Measurements from ENCODE around the gene DVL1. TPM values are rescaled to one million over a fixed set of nuclear protein-coding genes. Genes with fewer than 3 reads are reported as not detected.

DVL1 gene
- total RNA-seq, 2 experiments from 2014 or later: 37.6 to 38.6 TPM

DNA sequence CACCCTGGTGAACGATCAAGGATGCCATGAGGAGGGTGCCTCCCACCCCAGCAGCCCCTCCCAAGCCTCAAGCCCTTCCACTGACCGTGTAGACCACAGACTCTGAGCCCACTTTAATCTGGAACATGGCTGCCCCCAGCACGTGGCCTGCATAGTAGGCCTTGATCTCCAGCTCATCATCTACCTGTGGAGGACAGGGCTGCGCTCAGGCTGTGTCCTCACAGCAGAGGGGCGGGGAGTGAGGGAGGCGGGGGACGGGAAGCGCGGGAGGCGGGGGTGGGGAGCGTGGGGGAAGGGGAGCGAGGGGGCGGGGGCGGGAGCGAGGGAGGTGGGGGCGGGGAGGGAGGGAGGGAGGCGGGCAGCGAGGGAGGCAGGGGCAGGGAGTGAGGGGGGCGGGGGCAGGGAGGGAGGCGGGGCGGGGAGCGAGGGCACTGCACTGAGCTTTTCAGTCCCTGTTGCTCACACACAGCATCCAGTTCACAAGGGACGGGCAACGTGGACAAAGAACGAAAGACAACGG lies 33.7 kb downstream of the DVL1 start:
- Mint-ChIP-seq H3K4me1 (ENCODE audit: low read depth) (peaks cover 5% of the 10 kb centered on the region), H3K4me3 (no peak overlapping the region), H3K27ac (no peak overlapping the region), H3K36me3 (peaks cover 22% of the 10 kb centered on the region), H3K9me3 (no peaks in the 10 kb centered on the region), H3K27me3 (no peaks in the 10 kb centered on the region)
- POLR2A ChIA-PET: no interaction called here
- intact Hi-C loops (cut with micrococcal nuclease): no loop called here
- CTCF ChIA-PET: interaction anchor here (1.1 kb wide), 1 partner anchor 56 kb away, joined by 3 read pairs; no protein-coding TSS in a partner anchor
- no peak for DNase-seq

DNA sequence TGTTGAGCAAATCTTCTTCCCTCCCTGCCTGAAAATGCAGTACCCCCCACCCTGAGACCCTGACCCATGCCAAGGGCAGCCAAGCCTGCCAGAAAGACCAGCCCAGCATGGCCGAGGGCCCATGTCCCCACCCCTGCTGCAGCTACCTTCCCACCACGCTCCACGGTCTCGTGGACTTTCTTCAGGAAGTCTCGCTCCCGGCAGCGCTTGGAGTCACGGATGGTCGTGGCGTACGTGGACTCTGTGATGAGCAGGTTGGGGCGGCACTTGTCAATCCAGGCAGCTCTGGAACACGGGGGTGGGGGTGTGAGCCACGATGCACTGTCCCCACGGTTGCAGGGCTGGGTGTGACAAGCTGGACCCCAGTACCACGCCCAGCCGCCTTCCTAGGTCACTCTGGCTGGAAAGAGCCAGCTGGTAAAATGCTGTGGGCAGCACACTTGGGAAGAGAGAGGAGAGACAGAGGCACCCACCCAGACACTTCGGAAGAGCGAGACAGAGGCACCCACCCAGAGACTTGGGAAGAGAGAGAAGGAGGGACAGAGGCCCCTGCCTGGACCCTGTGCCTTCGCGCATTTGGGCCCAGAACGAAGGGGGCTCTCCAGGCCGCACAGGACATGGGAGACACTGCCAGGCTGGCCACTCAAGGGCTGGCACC lies 34.4 kb downstream of the DVL1 start:
- DNase-seq: no peak
- H3K36me3 Mint-ChIP-seq: peaks cover 18% of the 10 kb centered on the region
- no peak overlapping the region for H3K27ac Mint-ChIP-seq
- CTCF ChIA-PET: interaction anchor here (1.1 kb wide), 1 partner anchor 56 kb away, joined by 3 read pairs; no protein-coding TSS in a partner anchor
- no peak overlapping the region for H3K4me3 Mint-ChIP-seq
- no peaks in the 10 kb centered on the region for H3K27me3 Mint-ChIP-seq
- H3K9me3 Mint-ChIP-seq: no peaks in the 10 kb centered on the region
- POLR2A ChIA-PET: interaction anchor here (0.9 kb wide), 1 partner anchor 20 kb away, joined by 3 read pairs; no protein-coding TSS in a partner anchor
- intact Hi-C loops (cut with micrococcal nuclease): no loop called here
- H3K4me1 Mint-ChIP-seq (ENCODE audit: low read depth): peaks cover 3% of the 10 kb centered on the region

DNA sequence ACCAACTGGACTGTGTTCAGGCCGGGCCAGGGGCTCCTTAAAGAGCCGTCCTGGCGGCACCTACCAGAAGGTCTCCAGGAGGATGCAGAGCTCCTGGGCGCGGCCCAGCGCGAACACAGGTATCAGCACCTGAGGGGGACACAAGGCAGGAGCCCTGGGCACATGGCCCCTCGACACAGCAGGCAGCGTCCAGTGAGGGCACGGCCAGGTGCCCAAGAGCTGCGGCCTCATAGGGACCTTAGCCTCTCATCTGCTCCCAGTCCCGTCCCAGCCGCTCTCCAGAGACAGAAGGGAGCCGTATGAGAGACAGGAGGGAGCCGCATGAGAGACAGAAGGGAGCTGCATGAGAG lies 35.0 kb downstream of the DVL1 start:
- no peak overlapping the region for H3K27ac Mint-ChIP-seq
- intact Hi-C loops (cut with micrococcal nuclease): no loop called here
- H3K4me3 Mint-ChIP-seq: no peak overlapping the region
- peaks cover 9% of the 10 kb centered on the region for H3K4me1 Mint-ChIP-seq (ENCODE audit: low read depth)
- POLR2A ChIA-PET: interaction anchor here (0.9 kb wide), 1 partner anchor 19 kb away, joined by 3 read pairs; no protein-coding TSS in a partner anchor
- H3K27me3 Mint-ChIP-seq: no peaks in the 10 kb centered on the region
- no peaks in the 10 kb centered on the region for H3K9me3 Mint-ChIP-seq
- DNase-seq: no peak
- peaks cover 15% of the 10 kb centered on the region for H3K36me3 Mint-ChIP-seq
- CTCF ChIA-PET: no interaction called here

DNA sequence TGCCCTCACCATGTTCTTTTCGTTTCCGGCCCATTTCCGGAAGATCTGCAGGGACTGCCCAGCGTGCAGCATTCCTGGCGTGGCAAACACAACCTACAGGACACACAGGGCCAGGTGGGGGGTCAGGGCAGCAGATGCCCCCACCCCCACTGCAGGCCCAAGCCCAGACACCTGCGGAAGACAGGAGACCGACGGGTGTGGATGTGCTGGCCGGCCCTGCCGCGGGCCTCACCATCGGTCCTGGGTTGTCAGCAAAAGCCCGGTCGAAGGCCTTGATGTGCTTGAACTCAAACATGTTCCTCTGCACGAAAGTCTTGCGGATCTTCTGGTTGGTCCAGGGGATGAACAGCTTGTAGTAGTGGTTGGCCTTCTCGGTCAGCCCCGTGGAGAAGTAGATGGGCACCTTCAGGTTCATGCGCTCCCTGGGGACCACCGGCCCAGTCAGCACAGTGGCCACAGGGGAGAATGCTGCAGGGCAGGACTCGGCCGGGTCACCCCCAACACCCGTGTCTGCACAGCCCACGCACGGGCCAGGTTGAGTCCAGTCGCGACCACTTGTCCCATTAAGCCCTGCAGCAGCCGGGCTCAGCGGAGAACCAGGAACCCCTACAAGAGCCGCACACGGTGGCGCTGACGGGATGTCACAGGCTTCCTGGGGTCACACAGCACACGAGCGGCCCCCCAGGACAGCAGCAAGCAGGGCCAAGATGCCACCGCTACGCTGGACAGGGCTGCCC lies 35.5 kb downstream of the DVL1 start:
- no peak for DNase-seq
- peaks cover 14% of the 10 kb centered on the region for H3K36me3 Mint-ChIP-seq
- no peaks in the 10 kb centered on the region for H3K27me3 Mint-ChIP-seq
- ChIA-PET POLR2A (no interaction called here), CTCF (interaction anchor here (1.5 kb wide), 1 partner anchor 13 kb away, joined by 4 read pairs; no protein-coding TSS in a partner anchor)
- H3K4me3 Mint-ChIP-seq: no peak overlapping the region
- no peaks in the 10 kb centered on the region for H3K9me3 Mint-ChIP-seq
- no peak overlapping the region for H3K27ac Mint-ChIP-seq
- intact Hi-C loops (cut with micrococcal nuclease): no loop called here
- peaks cover 9% of the 10 kb centered on the region for H3K4me1 Mint-ChIP-seq (ENCODE audit: low read depth)

DNA sequence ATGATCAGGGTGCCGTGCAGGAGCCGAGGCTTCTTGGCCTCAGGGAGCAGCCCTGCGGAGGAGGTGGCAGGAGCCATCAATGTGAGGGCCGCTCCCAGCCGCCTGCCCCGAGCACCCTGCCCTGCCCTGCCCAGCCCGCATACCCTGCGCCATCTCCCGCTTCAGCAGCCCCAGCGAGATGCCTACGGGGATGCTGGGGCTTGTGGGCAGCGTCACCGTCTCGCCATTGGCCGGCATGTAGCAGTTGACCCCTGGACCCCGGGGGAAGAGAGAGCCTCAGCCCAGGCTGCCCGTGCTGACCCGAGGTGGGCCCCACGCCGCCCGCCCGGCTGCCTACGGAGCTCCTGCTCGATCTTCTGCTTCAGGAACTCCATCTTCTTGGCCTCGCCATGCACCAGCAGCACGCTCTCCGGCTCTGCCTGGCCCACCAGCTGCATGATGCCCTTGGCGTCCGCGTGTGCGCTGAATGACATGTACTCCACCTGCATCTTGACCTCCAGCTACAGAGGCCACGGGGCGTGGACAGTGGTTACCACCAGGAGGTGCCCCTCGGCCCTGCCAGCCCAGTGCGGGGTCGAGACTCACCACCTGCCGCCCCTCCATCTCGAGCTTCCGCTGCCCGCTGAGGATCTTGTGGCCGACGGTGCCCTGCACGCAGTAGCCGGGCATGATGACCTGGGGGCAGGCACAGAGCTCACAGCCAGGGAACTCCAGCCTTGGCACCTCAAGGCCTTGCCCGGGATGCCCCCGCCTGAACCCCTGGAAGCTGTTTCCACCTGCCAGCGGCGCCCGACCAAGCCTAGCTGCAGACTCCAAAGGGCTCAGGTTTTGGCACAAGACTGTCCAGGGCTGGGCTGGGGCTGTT lies 36.5 kb downstream of the DVL1 start:
- POLR2A ChIA-PET: no interaction called here
- no peak for DNase-seq
- Mint-ChIP-seq H3K36me3 (peaks cover 14% of the 10 kb centered on the region), H3K4me1 (ENCODE audit: low read depth) (peaks cover 9% of the 10 kb centered on the region), H3K4me3 (no peak overlapping the region), H3K27me3 (no peaks in the 10 kb centered on the region), H3K27ac (no peak overlapping the region), H3K9me3 (no peaks in the 10 kb centered on the region)
- CTCF ChIA-PET: interaction anchor here (1.5 kb wide), 1 partner anchor 12 kb away, joined by 4 read pairs; no protein-coding TSS in a partner anchor
- intact Hi-C loops (cut with micrococcal nuclease): no loop called here

DNA sequence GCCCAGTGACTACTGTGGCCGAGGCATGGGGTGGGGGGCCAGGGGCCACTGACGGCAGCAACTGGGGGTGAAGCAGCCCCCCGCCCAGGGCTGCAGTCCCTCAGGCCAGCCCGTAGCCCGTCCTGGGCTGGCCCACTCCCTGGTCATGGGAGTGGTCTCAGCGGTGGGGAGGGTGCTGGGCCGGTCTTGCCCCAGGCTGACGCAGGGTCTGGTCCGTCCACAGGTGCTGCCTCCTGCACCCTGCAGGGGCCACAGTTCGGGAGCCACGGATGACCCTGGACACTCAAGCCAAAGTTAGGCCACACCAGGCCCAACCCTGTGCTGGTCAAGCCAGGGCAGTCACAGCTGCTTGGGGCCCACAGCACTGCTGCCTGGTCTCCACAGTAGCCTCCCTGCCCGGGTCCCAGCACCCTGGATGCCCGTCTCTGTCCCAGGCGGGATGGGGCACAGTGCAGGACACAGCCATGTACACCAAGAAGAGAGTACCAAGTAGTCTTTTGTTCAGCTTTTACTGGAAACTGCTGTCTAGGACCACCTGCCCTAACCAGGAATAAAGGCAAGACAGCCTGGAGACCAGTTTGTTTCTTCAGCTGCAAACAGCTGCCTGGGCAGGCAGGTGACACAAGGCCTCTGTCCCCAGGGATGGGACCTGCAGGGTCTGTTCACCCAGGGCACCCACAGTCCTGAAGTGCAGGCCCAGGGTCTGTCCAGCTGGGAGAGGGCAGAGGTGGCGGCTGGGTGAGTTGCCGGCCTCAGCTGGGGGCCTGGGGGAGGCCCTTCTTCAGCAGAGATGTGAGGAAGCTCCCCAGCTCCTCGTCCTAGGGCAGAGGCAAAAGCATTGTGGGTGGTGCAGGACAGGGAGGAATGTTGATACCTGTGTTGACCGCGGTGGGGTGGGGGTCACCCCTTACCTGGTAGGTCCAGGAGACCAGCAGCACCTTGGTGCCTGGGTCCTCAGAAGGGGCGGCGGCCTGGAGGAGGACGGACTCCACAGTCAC lies 37.8 kb downstream of the DVL1 start:
- H3K4me1 Mint-ChIP-seq (ENCODE audit: low read depth): peaks cover 17% of the 10 kb centered on the region
- H3K4me3 Mint-ChIP-seq: no peak overlapping the region
- intact Hi-C loops (cut with micrococcal nuclease): no loop called here
- no peaks in the 10 kb centered on the region for H3K27me3 Mint-ChIP-seq
- H3K9me3 Mint-ChIP-seq: no peaks in the 10 kb centered on the region
- H3K36me3 Mint-ChIP-seq: peaks cover 11% of the 10 kb centered on the region
- no peak for DNase-seq
- H3K27ac Mint-ChIP-seq: no peak overlapping the region
- ChIA-PET CTCF (no interaction called here), POLR2A (interaction anchor here (0.9 kb wide), 1 partner anchor 19 kb away, joined by 3 read pairs; the partner anchor contains the start of gene TAS1R3)

DNA sequence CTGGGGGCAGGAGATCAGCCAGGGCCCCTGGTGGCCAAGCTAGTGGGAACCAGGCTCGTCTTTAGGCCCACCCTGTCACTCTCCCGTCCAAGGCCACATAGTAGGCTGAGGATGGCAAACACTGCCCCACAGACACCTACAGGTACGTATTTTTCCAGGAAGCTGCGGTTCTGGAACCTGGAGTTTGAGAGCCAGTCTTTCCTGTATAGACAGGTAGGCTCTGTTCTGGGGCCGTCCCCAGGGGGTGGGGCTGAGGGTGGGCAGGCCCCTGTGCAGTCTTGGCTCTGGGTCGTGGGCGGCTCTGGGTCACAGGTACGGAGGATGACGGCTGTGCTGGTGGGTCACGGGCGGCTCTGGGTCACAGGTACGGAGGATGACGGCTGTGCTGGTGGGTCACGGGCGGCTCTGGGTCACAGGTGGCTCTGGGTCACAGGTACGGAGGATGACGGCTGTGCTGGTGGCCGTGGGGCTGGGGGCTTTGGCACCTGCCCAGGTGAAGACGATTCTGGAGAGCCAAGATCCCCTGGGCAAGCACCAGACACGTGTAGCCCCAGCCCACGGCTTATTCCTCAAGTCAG lies 38.7 kb downstream of the DVL1 start:
- Mint-ChIP-seq H3K36me3 (peaks cover 11% of the 10 kb centered on the region), H3K27me3 (no peaks in the 10 kb centered on the region), H3K4me1 (ENCODE audit: low read depth) (peaks cover 25% of the 10 kb centered on the region), H3K9me3 (no peaks in the 10 kb centered on the region), H3K4me3 (peak overlapping the region; percentile 16), H3K27ac (no peak overlapping the region)
- DNase-seq: no peak
- POLR2A ChIA-PET: no interaction called here
- CTCF ChIA-PET: interaction anchor here (0.9 kb wide), 1 partner anchor 65 kb away, joined by 4 read pairs; the partner anchor contains the start of gene AURKAIP1
- intact Hi-C loops (cut with micrococcal nuclease): no loop called here

DNA sequence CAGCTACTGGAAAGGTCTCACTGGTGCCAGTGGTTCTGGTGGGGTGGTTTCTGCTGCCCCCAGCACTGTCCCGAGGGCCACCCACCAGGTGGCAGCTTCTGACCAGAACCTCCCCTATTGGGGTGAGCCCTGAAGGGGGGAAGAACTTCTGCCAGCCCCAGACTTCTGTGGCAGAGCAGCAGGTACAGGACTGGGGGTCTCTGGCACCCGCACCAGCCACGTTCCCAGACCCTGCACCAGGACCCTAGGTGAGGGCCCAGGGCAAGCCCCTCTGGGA lies 39.2 kb downstream of the DVL1 start:
- H3K27me3 Mint-ChIP-seq: no peaks in the 10 kb centered on the region
- H3K4me1 Mint-ChIP-seq (ENCODE audit: low read depth): peaks cover 27% of the 10 kb centered on the region
- ChIA-PET CTCF (interaction anchor here (0.9 to 1.3 kb wide), 3 partner anchors 65 to 326 kb away, joined by 4 read pairs; partner anchors contain the start of gene AURKAIP1), POLR2A (no interaction called here)
- no peak overlapping the region for H3K27ac Mint-ChIP-seq
- DNase-seq: no peak
- peak overlapping the region; percentile 75 for H3K4me3 Mint-ChIP-seq
- intact Hi-C loops (cut with micrococcal nuclease): no loop called here
- H3K36me3 Mint-ChIP-seq: peaks cover 11% of the 10 kb centered on the region
- no peaks in the 10 kb centered on the region for H3K9me3 Mint-ChIP-seq

DNA sequence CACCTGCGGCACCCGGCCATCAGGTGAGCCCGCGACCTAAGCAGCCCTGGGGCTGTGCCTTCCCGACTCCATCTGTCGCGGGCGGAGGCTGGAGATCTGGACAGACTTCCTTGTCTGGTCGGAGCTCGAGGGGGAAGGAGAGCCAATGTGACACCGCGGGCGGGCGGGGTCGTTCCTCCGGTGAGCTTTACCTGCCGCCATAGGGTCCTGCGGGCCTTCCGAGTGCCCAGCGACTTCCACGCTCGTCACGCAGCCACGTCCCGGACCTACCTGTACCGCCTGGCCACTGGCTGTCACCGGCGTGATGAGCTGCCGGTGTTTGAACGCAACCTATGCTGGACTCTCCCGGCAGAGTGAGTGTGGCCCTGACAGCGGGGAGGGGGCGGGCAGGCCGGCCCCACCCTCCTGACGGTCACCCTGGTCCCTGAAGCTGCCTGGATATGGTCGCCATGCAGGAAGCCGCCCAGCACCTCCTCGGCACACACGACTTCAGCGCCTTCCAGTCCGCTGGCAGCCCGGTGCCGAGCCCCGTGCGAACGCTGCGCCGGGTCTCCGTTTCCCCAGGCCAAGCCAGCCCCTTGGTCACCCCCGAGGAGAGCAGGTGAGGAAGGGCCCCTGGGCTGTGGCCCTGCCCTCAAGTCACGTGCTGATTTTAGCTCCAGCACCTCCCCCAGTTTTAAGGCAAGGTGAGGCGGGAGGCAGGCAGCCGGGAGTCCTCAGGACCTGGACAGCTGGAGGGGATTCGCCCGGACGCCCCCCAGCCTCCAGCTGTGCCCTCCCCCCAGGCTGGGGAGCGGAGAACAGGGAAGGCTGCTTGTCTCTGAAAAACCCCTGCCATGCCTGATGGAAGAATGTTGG lies 39.7 kb downstream of the DVL1 start:
- peak; percentile 36 for DNase-seq
- Mint-ChIP-seq H3K9me3 (no peaks in the 10 kb centered on the region), H3K27ac (peak overlapping the region; percentile 5), H3K27me3 (no peaks in the 10 kb centered on the region), H3K4me1 (ENCODE audit: low read depth) (peaks cover 29% of the 10 kb centered on the region), H3K36me3 (peaks cover 9% of the 10 kb centered on the region), H3K4me3 (peak overlapping the region; percentile 75)
- ChIA-PET CTCF (interaction anchor here (0.9 to 1.3 kb wide), 3 partner anchors 66 to 325 kb away, joined by 4 read pairs; partner anchors contain the start of gene AURKAIP1), POLR2A (interaction anchor here (0.6 kb wide), 1 partner anchor 81 kb away, joined by 3 read pairs; no protein-coding TSS in a partner anchor)
- intact Hi-C loops (cut with micrococcal nuclease): loop anchor here (5.0 kb wide), 4 partner anchors 37 to 192 kb away; partner anchors contain the start of genes AURKAIP1, C1orf159 and UBE2J2

DNA sequence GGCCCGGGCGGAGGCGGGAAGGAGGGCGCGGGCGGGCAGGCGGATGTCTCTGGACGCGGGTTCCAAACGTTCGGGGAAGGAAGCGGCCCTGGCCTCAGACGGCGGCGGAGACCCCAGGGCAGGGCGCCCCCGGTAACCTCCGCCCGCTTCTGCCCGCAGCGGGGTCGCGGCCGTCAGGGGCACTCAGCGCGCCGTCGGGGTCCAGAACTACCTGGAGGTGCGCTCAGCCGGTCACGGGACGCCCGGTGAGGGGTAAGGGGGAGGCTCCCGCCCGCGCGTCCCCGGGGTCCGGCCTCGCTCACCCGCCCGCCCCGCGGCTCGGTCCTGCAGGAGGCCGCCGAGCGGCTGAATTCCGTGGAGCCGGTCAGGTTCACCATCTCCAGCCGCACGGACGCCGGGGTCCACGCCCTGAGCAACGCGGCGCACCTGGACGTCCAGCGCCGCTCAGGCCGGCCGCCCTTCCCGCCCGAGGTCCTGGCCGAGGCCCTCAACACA lies 40.4 kb downstream of the DVL1 start:
- CTCF ChIA-PET: interaction anchor here (1.1 to 1.3 kb wide), 2 partner anchors 186 to 324 kb away, joined by 4 read pairs; no protein-coding TSS in a partner anchor
- Mint-ChIP-seq H3K36me3 (peaks cover 8% of the 10 kb centered on the region), H3K27ac (peak overlapping the region; percentile 70), H3K27me3 (no peaks in the 10 kb centered on the region), H3K4me3 (peak overlapping the region; percentile 78), H3K9me3 (no peaks in the 10 kb centered on the region), H3K4me1 (ENCODE audit: low read depth) (peaks cover 29% of the 10 kb centered on the region)
- no peak for DNase-seq
- intact Hi-C loops (cut with micrococcal nuclease): loop anchor here (1.0 to 5.0 kb wide), 7 partner anchors 37 to 276 kb away; partner anchors contain the start of genes AURKAIP1, B3GALT6, C1orf159 and DVL1
- POLR2A ChIA-PET: interaction anchor here (0.6 kb wide), 1 partner anchor 80 kb away, joined by 3 read pairs; no protein-coding TSS in a partner anchor
